ENCODE measurements around the gene ZSCAN26.

DNA sequence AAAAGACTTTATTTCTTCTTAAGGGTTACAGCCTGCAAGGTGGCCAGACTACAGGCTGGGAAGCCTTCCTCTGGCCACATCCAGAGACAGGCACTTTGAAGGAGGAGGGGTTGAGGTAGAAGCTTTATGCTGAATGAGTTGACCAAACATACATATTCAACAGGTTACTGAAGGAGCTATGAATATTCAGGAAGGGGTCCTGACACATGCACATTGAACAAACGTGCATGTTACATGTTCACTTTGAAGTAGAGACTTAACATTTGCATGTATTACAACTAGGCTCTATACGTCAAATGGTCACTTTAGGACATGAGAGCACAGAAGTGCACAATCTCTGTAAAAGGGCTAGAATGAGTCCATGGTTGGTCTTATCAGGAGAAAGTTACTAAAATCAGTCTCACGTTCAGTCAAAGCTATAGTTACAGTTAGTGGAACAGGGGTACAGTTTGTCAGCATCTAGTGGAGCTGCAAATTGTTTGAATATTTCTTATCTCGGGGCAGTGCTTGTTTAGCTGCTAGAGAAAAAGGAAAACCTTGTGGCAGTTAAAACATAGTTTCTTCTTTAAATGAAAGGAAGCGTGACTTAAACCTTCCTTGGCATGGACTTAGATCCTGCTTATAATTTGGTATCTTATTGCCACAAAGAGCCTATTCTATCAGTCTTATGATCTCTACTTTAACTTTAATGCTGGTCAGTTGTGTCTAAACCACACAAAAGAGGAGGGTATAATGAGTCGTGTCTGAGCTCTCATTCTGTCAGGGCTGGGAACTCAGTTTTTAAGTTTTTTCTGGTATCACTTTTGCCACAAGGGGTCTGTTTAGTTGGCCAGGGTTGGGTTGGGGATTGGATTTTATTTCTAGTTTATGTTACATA, 46.4 kb upstream of the ZSCAN26 start:
- TF ChIP-seq, protein P1, sequence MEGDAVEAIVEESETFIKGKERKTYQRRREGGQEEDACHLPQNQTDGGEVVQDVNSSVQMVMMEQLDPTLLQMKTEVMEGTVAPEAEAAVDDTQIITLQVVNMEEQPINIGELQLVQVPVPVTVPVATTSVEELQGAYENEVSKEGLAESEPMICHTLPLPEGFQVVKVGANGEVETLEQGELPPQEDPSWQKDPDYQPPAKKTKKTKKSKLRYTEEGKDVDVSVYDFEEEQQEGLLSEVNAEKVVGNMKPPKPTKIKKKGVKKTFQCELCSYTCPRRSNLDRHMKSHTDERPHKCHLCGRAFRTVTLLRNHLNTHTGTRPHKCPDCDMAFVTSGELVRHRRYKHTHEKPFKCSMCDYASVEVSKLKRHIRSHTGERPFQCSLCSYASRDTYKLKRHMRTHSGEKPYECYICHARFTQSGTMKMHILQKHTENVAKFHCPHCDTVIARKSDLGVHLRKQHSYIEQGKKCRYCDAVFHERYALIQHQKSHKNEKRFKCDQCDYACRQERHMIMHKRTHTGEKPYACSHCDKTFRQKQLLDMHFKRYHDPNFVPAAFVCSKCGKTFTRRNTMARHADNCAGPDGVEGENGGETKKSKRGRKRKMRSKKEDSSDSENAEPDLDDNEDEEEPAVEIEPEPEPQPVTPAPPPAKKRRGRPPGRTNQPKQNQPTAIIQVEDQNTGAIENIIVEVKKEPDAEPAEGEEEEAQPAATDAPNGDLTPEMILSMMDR (IDR thresholded peaks at IDR 0.05), result no peak
- no peak for TF ChIP-seq POLR2A (IDR thresholded peaks at IDR 0.05)

Measured in right lobe of liver (tissue), 4 donors.